Esophagus squamous epithelium (tissue), 4 donors: ENCODE results near the gene TMEFF1.

Source experiments
- POLR2A ChIP-seq, 4 donors: fragments of 450-650 bp; IDR thresholded peaks; one replicate each; pipeline ENCODE4 v1.6.1; 2017; ENCODE audit warnings: antibody characterized with exemption in 4 of 4, mild to moderate bottlenecking in 4 of 4, moderate library complexity in 3 of 4
- TF ChIP-seq, protein P1 (sequence below), 6 experiments: fragments of 450-650 bp in 4 of 6; fragments of 200-600 bp in 2 of 6; sonication (generic) in 2 of 6; IDR thresholded peaks; one replicate each; pipeline ENCODE4 v1.5.1; 2016 to 2019; ENCODE audit warnings: antibody characterized with exemption in 6 of 6, mild to moderate bottlenecking in 4 of 6, moderate library complexity in 4 of 6

DNA sequence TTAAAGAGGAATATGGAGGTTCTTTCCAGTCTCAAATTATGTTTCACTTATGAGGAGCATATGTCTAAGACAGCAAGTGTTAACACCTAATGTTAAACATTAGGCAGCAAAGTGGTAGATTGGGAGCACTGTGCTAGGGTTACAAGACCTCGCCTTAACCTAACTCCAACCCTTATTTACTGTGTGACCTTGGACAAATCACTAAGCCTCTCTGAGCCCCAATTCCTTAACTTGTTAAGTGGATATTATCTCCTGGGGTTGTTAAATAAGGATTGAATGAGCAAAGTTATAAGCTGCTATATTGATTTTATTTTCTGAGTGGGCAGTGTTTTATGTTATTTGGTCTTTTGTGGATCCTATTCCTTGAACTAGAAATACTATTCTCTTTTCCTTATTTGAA lies 38.3 kb downstream of the TMEFF1 start:
- TF ChIP-seq, protein P1, sequence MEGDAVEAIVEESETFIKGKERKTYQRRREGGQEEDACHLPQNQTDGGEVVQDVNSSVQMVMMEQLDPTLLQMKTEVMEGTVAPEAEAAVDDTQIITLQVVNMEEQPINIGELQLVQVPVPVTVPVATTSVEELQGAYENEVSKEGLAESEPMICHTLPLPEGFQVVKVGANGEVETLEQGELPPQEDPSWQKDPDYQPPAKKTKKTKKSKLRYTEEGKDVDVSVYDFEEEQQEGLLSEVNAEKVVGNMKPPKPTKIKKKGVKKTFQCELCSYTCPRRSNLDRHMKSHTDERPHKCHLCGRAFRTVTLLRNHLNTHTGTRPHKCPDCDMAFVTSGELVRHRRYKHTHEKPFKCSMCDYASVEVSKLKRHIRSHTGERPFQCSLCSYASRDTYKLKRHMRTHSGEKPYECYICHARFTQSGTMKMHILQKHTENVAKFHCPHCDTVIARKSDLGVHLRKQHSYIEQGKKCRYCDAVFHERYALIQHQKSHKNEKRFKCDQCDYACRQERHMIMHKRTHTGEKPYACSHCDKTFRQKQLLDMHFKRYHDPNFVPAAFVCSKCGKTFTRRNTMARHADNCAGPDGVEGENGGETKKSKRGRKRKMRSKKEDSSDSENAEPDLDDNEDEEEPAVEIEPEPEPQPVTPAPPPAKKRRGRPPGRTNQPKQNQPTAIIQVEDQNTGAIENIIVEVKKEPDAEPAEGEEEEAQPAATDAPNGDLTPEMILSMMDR (IDR thresholded peaks at IDR 0.05), result no peak
- TF ChIP-seq POLR2A (IDR thresholded peaks at IDR 0.05), result no peak
